ENCODE data around the gene XPC.

Gene XPC

GRCh38 chr3:14206548-14207177 lies 28.3 kb upstream of the XPC start:
- DNase-seq, result no peak

- no peak for DNase-seq
Observed at GRCh38 chr3:14204515-14205284, 26.3 kb upstream of the XPC start.

GRCh38 chr3:14203521-14204079 lies 25.2 kb upstream of the XPC start:
- DNase-seq, result peak; percentile 62

- no peak for DNase-seq
Observed at GRCh38 chr3:14202874-14203520, 24.6 kb upstream of the XPC start.

- DNase-seq, result no peak
Observed at GRCh38 chr3:14201940-14202684, 23.7 kb upstream of the XPC start.

GRCh38 chr3:14200841-14201240 lies 22.4 kb upstream of the XPC start:
- DNase-seq, result no peak

GRCh38 chr3:14200276-14200675 lies 21.9 kb upstream of the XPC start:
- DNase-seq, result no peak

GRCh38 chr3:14199641-14200040 lies 21.2 kb upstream of the XPC start:
- no peak for DNase-seq

GRCh38 chr3:14194865-14195264 lies 16.5 kb upstream of the XPC start:
- no peak for DNase-seq

GRCh38 chr3:14188041-14188754 lies 9.8 kb upstream of the XPC start:
- DNase-seq, result no peak

- DNase-seq, result no peak
Observed at GRCh38 chr3:14186854-14187458, 8.6 kb upstream of the XPC start.

- no peak for DNase-seq
Observed at GRCh38 chr3:14183015-14183577, 4.7 kb upstream of the XPC start.

GRCh38 chr3:14181253-14181652 lies 2.9 kb upstream of the XPC start:
- DNase-seq, result no peak

GRCh38 chr3:14179795-14180194 lies 1.4 kb upstream of the XPC start:
- DNase-seq, result no peak

- peak; percentile 4 for DNase-seq
Observed at GRCh38 chr3:14179114-14179465, 689 bp upstream of the XPC start.

GRCh38 chr3:14177580-14178246 lies 688 bp downstream of the XPC start:
- peak; percentile 8 for DNase-seq

GRCh38 chr3:14175383-14176037 lies 2.9 kb downstream of the XPC start:
- DNase-seq, result no peak

- no peak for DNase-seq
Observed at GRCh38 chr3:14174483-14174882, 3.9 kb downstream of the XPC start.

GRCh38 chr3:14172496-14172895 lies 5.9 kb downstream of the XPC start:
- no peak for DNase-seq

- no peak for DNase-seq
Observed at GRCh38 chr3:14170531-14171159, 7.8 kb downstream of the XPC start.
